ENCODE measurements around the gene STXBP6.

GRCh38 chr14:25044106-25044698 lies 5.7 kb downstream of the STXBP6 start:
- TF ChIP-seq TAF1 (IDR thresholded peaks at IDR 0.05; ENCODE audit: borderline replicate concordance, insufficient read depth, low read length) (no peak), SIN3A (IDR thresholded peaks at IDR 0.05; ENCODE audit: borderline replicate concordance, insufficient read depth, low read length) (no peak), REST (IDR thresholded peaks at IDR 0.05; ENCODE audit: insufficient read depth in 1 of 2, low read depth in 2 of 2, low read length in 2 of 2) (no peak)
